ENCODE data around the gene FCHSD2. TPM values are rescaled to one million over a fixed set of nuclear protein-coding genes. Genes with fewer than 3 reads are reported as not detected.

The FCHSD2 gene
- polyA plus RNA-seq, 1 donor (not counting 4 experiments of a cell fraction or from before 2014, with no cell fraction given): 14.2 TPM

DNA sequence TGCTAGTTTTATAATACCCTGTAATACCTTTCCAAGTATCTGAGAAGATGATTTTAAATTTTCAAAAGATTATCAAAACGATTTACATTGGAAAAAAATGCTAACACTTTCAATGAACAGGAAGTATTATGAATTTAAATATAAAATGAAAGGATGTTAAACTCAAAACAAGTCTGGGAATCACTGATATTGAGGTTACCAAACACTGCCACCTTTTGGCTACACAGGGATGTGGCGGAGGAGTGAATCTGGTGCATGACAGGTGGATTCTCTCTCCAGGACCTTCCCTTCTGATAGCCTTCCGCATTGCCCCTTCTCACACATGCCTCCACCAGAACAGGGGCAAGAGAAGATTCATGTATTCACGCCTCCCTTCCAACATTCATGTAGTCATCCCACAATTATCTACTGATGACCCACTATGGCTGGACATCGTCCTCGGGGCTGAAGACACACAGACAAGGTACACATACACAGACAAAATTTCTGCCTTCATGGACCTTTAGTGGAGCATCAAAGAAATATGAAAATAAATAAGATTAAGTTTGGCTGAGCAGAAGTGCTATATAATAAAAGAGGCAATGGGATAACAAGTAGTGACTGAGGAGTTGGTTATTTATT lies 293.2 kb downstream of the FCHSD2 start:
- Histone ChIP-seq H3K4me3 (ENCODE audit: control insufficient read depth in 2 of 3, extremely low read depth in 1 of 3, insufficient read depth in 2 of 3, low read depth in 1 of 3, low read length in 3 of 3) (no peak overlapping the region), H3K4me1 (ENCODE audit: control insufficient read depth, extremely low read depth, insufficient read depth, low read length) (no peaks in the 10 kb centered on the region), H4K20me1 (ENCODE audit: control insufficient read depth, extremely low read depth, insufficient read depth, low read length) (no peaks in the 10 kb centered on the region), H3K79me2 (ENCODE audit: control insufficient read depth, insufficient read depth, low read length) (no peaks in the 10 kb centered on the region), H3K27ac (ENCODE audit: control insufficient read depth, insufficient read depth, low read length) (no peak overlapping the region), H3K9me1 (ENCODE audit: control insufficient read depth, extremely low read depth, insufficient read depth, low read length) (no peaks in the 10 kb centered on the region), H2AFZ (ENCODE audit: control insufficient read depth, low read length) (no peak overlapping the region), H3K27me3 (ENCODE audit: control insufficient read depth, extremely low read depth, insufficient read depth, low read length) (no peaks in the 10 kb centered on the region), H3K36me3 (ENCODE audit: control insufficient read depth in 2 of 2, extremely low read depth in 1 of 2, insufficient read depth in 2 of 2, low read length in 2 of 2) (no peaks in the 10 kb centered on the region), H3K9ac (ENCODE audit: control insufficient read depth, extremely low read depth, insufficient read depth, low read length) (no peak overlapping the region), H3K4me2 (ENCODE audit: control insufficient read depth, extremely low read depth, insufficient read depth, low read depth, low read length) (no peak overlapping the region), H3K9me3 (ENCODE audit: control insufficient read depth, low read depth, low read length) (no peaks in the 10 kb centered on the region)
- FAIRE-seq (peak; percentile 32), DNase-seq (ENCODE audit: low read depth, low spot score) (no peak)
- TF ChIP-seq, protein P1, sequence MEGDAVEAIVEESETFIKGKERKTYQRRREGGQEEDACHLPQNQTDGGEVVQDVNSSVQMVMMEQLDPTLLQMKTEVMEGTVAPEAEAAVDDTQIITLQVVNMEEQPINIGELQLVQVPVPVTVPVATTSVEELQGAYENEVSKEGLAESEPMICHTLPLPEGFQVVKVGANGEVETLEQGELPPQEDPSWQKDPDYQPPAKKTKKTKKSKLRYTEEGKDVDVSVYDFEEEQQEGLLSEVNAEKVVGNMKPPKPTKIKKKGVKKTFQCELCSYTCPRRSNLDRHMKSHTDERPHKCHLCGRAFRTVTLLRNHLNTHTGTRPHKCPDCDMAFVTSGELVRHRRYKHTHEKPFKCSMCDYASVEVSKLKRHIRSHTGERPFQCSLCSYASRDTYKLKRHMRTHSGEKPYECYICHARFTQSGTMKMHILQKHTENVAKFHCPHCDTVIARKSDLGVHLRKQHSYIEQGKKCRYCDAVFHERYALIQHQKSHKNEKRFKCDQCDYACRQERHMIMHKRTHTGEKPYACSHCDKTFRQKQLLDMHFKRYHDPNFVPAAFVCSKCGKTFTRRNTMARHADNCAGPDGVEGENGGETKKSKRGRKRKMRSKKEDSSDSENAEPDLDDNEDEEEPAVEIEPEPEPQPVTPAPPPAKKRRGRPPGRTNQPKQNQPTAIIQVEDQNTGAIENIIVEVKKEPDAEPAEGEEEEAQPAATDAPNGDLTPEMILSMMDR (optimal IDR thresholded peaks at IDR 0.05 in 1 of 3, IDR thresholded peaks at IDR 0.05 in 1 of 3, conservative IDR thresholded peaks at IDR 0.05 in 1 of 3; ENCODE audit: extremely low read depth in 1 of 3, insufficient read depth in 2 of 3, low read length in 3 of 3): peak; percentile 63 to 90 (median 75)
- no peak for TF ChIP-seq EZH2 (IDR thresholded peaks at IDR 0.05; ENCODE audit: low read length)
- dilution Hi-C loops (cut with MboI; ENCODE audit: extremely low pct_ligation_motif_present, low sequenced_read_pairs): no loop called here

DNA sequence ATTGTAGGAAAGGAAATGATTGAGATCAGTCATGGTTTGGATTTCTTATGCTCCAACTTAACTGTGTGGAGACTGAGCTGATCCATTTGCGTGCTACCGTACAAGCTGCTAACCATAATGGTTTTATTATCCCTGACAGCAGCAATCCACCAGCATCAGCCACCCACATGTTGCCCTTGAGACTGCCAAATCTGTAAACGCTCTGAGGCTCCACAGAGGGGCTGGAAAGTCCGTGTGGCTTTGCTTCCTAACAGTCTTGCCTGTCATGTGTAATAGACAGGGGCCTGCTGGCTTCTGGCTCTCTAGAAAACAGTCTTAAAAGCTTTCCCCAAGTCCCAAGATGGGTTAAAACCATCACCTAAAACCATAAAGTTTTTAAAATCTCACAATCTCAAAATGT lies 297.8 kb downstream of the FCHSD2 start:
- Histone ChIP-seq H3K9me3 (ENCODE audit: control insufficient read depth, low read depth, low read length) (no peaks in the 10 kb centered on the region), H3K9ac (ENCODE audit: control insufficient read depth, extremely low read depth, insufficient read depth, low read length) (no peak overlapping the region), H3K4me2 (ENCODE audit: control insufficient read depth, extremely low read depth, insufficient read depth, low read depth, low read length) (no peak overlapping the region), H4K20me1 (ENCODE audit: control insufficient read depth, extremely low read depth, insufficient read depth, low read length) (no peaks in the 10 kb centered on the region), H3K4me1 (ENCODE audit: control insufficient read depth, extremely low read depth, insufficient read depth, low read length) (peaks cover 2% of the 10 kb centered on the region), H3K27me3 (ENCODE audit: control insufficient read depth, extremely low read depth, insufficient read depth, low read length) (no peaks in the 10 kb centered on the region), H3K9me1 (ENCODE audit: control insufficient read depth, extremely low read depth, insufficient read depth, low read length) (no peaks in the 10 kb centered on the region), H3K27ac (ENCODE audit: control insufficient read depth, insufficient read depth, low read length) (no peak overlapping the region), H3K36me3 (ENCODE audit: control insufficient read depth in 2 of 2, extremely low read depth in 1 of 2, insufficient read depth in 2 of 2, low read length in 2 of 2) (peaks cover 0 to 10% of the 10 kb centered on the region in 2 experiments), H3K4me3 (ENCODE audit: control insufficient read depth in 2 of 3, extremely low read depth in 1 of 3, insufficient read depth in 2 of 3, low read depth in 1 of 3, low read length in 3 of 3) (no peak overlapping the region), H3K79me2 (ENCODE audit: control insufficient read depth, insufficient read depth, low read length) (no peaks in the 10 kb centered on the region), H2AFZ (ENCODE audit: control insufficient read depth, low read length) (no peak overlapping the region)
- FAIRE-seq (no peak), DNase-seq (ENCODE audit: low read depth, low spot score) (no peak)
- dilution Hi-C loops (cut with MboI; ENCODE audit: extremely low pct_ligation_motif_present, low sequenced_read_pairs): no loop called here
- TF ChIP-seq EZH2 (IDR thresholded peaks at IDR 0.05; ENCODE audit: low read length): no peak
